Mononuclear cell (primary cell): ENCODE results near the gene LRRC42. TPM values are rescaled to one million over a fixed set of nuclear protein-coding genes. Genes with fewer than 3 reads are reported as not detected.
A peak's percentile ranks its signal among the peaks of the same experiment; 100 is the strongest.
"Not testable (repeated sequence)": the region's sequence is repeated elsewhere in the genome, so short reads cannot be mapped to it uniquely, and the experiment has no call there.

ENCODE experiments used
- H3K27me3 ChIP-seq: 2 replicates; pipeline ENCODE4 v1.6.0; 2011; ENCODE audit warnings: low read length, control low read depth; ENCODE audit not compliant: insufficient read depth
- H3K4me1 ChIP-seq: 2 replicates; pipeline ENCODE4 v1.5.1; 2011; ENCODE audit warnings: mild to moderate bottlenecking, low read length, control low read depth; ENCODE audit not compliant: insufficient read depth
- H3K4me3 ChIP-seq: 2 replicates; pipeline ENCODE4 v1.5.1; 2011; ENCODE audit warnings: mild to moderate bottlenecking, low read length, moderate library complexity
- H3K9me3 ChIP-seq: 2 replicates; pipeline ENCODE4 v1.5.1; 2011; ENCODE audit warnings: low read depth, mild to moderate bottlenecking, control low read depth, low read length
- total RNA-seq: library from RNA; depleted of rRNA; stranded (reverse); fragments of >200 nt; gene quantifications from one replicate; pipeline ENCODE4 v1.2.3, GENCODE V29; 2012

Gene LRRC42
- total RNA-seq, 1 donor = 7.1 TPM

- H3K4me3 ChIP-seq = no peak overlapping the region
- H3K27me3 ChIP-seq = no peaks in the 10 kb centered on the region
- H3K9me3 ChIP-seq = no peaks in the 10 kb centered on the region
- no peaks in the 10 kb centered on the region for H3K4me1 ChIP-seq
Observed at GRCh38 chr1:53975861-53976260, 29.7 kb downstream of the LRRC42 start.

GRCh38 chr1:53979712-53980450 is 33.7 kb downstream of the LRRC42 start:
- peaks cover 7% of the 10 kb centered on the region for H3K4me1 ChIP-seq
- H3K27me3 ChIP-seq = no peaks in the 10 kb centered on the region
- H3K9me3 ChIP-seq = no peaks in the 10 kb centered on the region
- H3K4me3 ChIP-seq = no peak overlapping the region

DNA sequence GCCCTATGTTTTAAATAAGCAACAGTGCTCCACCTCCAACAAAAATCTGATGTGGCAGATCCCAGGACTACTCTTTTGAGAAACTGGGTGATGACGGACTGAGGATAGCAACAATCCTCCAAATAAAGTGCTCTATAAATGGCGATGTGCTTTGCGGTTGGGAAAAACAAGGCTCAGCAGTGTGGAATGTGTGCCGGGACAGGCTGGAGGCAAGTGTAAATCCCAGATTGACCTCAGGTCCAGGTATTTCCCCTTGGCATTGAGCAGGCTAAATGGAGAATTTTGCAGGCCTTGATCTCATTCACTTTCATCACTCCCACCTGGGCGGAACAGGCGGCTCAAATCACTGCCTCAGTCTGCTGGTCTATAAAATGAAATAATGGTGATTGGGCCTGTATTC is 35.1 kb downstream of the LRRC42 start:
- peaks cover 7% of the 10 kb centered on the region for H3K4me1 ChIP-seq
- no peaks in the 10 kb centered on the region for H3K27me3 ChIP-seq
- H3K9me3 ChIP-seq = no peaks in the 10 kb centered on the region
- no peak overlapping the region for H3K4me3 ChIP-seq

GRCh38 chr1:53982034-53982762 is 36.0 kb downstream of the LRRC42 start:
- Histone ChIP-seq H3K9me3 (no peaks in the 10 kb centered on the region), H3K4me3 (peak overlapping the region; percentile 37), H3K27me3 (no peaks in the 10 kb centered on the region), H3K4me1 (peaks cover 7% of the 10 kb centered on the region)

DNA sequence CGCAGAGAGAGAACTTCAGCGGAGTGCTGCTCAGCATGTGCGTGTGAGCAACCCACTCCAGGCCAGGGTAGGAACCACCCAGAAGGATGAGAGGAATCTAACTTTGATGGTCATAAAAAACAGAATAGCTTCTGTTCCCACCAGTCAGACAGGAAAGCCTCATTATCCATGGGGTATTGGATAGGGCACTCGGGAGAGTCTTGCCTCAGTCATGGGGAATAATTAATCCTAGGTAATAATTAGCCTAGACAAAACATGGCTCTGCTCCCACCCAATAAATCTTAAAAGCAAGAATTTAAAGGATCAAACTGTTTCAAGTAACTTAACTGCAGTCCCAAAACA is 36.6 kb downstream of the LRRC42 start:
- no peak overlapping the region for H3K4me3 ChIP-seq
- no peaks in the 10 kb centered on the region for H3K27me3 ChIP-seq
- H3K9me3 ChIP-seq = no peaks in the 10 kb centered on the region
- peaks cover 7% of the 10 kb centered on the region for H3K4me1 ChIP-seq

- H3K27me3 ChIP-seq = no peaks in the 10 kb centered on the region
- peaks cover 7% of the 10 kb centered on the region for H3K4me1 ChIP-seq
- no peak overlapping the region for H3K4me3 ChIP-seq
- H3K9me3 ChIP-seq = no peaks in the 10 kb centered on the region
Observed at GRCh38 chr1:53984726-53985125, 38.6 kb downstream of the LRRC42 start.

DNA sequence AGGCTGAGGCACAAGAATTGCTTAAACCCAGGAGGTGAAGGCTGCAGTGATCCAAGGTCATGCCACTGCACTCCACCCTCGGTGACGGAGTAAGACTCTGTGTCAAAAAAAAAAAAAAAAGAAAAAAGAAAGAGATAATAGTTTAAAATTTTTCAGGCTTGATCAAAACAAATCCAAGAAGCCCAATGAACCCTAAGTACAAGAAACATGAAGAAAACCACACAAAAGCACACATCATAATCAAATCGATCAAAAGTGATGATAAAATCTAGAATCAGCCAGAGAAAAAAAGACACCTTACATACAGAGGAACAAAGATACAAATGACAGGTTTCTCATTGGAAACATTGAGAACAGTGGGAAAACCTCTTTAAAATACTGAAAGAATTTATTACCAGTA is 40.3 kb downstream of the LRRC42 start:
- peaks cover 7% of the 10 kb centered on the region for H3K4me1 ChIP-seq
- no peaks in the 10 kb centered on the region for H3K9me3 ChIP-seq
- H3K27me3 ChIP-seq = no peaks in the 10 kb centered on the region
- H3K4me3 ChIP-seq = no peak overlapping the region

DNA sequence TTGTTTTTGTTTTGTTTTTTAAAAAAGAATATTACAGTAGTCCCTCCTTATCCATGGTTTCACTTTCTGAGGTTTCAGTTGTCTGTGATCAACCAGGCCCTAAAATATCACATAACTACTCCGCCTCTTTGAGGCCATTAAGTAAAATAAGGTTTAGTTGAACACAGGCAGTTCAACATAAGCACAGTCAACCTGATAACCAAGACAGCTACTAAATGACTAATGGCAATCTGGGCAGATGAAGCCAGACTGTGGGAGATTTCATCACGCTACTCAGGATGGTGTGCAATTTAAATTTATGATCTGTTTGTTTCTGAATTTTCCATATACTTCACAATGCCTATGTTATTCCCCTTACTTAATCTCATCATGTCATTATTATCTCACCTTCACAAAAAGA is 41.7 kb downstream of the LRRC42 start:
- H3K9me3 ChIP-seq = no peaks in the 10 kb centered on the region
- no peak overlapping the region for H3K4me3 ChIP-seq
- no peaks in the 10 kb centered on the region for H3K27me3 ChIP-seq
- H3K4me1 ChIP-seq = no peaks in the 10 kb centered on the region

GRCh38 chr1:53992085-53992874 is 46.1 kb downstream of the LRRC42 start:
- no peaks in the 10 kb centered on the region for H3K4me1 ChIP-seq
- no peaks in the 10 kb centered on the region for H3K27me3 ChIP-seq
- H3K4me3 ChIP-seq = no peak overlapping the region
- H3K9me3 ChIP-seq = no peaks in the 10 kb centered on the region

GRCh38 chr1:53994516-53994915 is 48.4 kb downstream of the LRRC42 start:
- not testable (repeated sequence) for H3K4me3 ChIP-seq, H3K27me3 ChIP-seq, H3K4me1 ChIP-seq, H3K9me3 ChIP-seq

- H3K4me3 ChIP-seq = no peak overlapping the region
- no peaks in the 10 kb centered on the region for H3K9me3 ChIP-seq
- H3K4me1 ChIP-seq = no peaks in the 10 kb centered on the region
- H3K27me3 ChIP-seq = no peaks in the 10 kb centered on the region
Observed at GRCh38 chr1:53995683-53996082, 49.5 kb downstream of the LRRC42 start.

- Histone ChIP-seq H3K4me1 (no peaks in the 10 kb centered on the region), H3K27me3 (no peaks in the 10 kb centered on the region), H3K9me3 (no peaks in the 10 kb centered on the region)
Observed at GRCh38 chr1:53998223-53998622, 52.1 kb downstream of the LRRC42 start.

GRCh38 chr1:53999920-54000319 is 53.8 kb downstream of the LRRC42 start:
- no peaks in the 10 kb centered on the region for H3K27me3 ChIP-seq
- no peaks in the 10 kb centered on the region for H3K9me3 ChIP-seq
- H3K4me1 ChIP-seq = no peaks in the 10 kb centered on the region
- no peak overlapping the region for H3K4me3 ChIP-seq

More at GRCh38 chr1:53998223-53998622, 52.1 kb downstream of the LRRC42 start:
- H3K4me3 ChIP-seq = no peak overlapping the region

- Histone ChIP-seq H3K4me1 (no peaks in the 10 kb centered on the region), H3K4me3 (no peak overlapping the region), H3K27me3 (no peaks in the 10 kb centered on the region), H3K9me3 (no peaks in the 10 kb centered on the region)
Observed at GRCh38 chr1:54001591-54001990, 55.4 kb downstream of the LRRC42 start.

GRCh38 chr1:54002544-54003248 is 56.5 kb downstream of the LRRC42 start:
- Histone ChIP-seq H3K4me1 (no peaks in the 10 kb centered on the region), H3K27me3 (no peaks in the 10 kb centered on the region), H3K4me3 (no peak overlapping the region), H3K9me3 (no peaks in the 10 kb centered on the region)
